ENCODE results near the gene FXYD2. TPM values are rescaled to one million over a fixed set of nuclear protein-coding genes. Genes with fewer than 3 reads are reported as not detected.
"Not testable (repeated sequence)": the region's sequence is repeated elsewhere in the genome, so short reads cannot be mapped to it uniquely, and the experiment has no call there.

The FXYD2 gene
- total RNA-seq, 1 donor from 2014 or later: 5.0 TPM

DNA sequence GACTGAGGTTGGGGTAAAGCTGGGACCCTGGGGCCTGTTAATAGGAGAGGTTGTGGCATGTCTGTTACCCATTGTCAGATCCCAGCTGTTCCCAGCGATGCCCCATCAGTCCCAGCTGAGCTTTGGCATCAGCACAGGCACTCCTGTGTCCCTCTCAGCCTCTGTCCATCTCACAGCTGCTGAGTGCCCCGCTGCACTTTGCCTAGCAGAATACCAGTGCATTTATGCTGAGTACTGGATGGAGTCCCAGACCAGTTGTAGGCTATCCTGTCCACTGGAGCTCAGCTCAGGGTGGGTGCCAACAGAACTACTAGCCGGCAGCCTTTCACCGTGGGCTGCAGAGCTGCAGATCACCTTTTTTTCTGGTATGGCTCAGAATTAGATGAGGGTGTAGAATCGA lies 42.0 kb upstream of the FXYD2 start:
- H3K27me3 ChIP-seq (ENCODE audit: control insufficient read depth, insufficient read depth, low read length): no peaks in the 10 kb centered on the region
- H3K36me3 ChIP-seq (ENCODE audit: control insufficient read depth, insufficient read depth, low read length): no peaks in the 10 kb centered on the region
- no peak for DNase-seq (ENCODE audit: low read depth)
- H3K4me3 ChIP-seq (ENCODE audit: low read depth, low read length): no peak overlapping the region
- TF ChIP-seq, protein P1, sequence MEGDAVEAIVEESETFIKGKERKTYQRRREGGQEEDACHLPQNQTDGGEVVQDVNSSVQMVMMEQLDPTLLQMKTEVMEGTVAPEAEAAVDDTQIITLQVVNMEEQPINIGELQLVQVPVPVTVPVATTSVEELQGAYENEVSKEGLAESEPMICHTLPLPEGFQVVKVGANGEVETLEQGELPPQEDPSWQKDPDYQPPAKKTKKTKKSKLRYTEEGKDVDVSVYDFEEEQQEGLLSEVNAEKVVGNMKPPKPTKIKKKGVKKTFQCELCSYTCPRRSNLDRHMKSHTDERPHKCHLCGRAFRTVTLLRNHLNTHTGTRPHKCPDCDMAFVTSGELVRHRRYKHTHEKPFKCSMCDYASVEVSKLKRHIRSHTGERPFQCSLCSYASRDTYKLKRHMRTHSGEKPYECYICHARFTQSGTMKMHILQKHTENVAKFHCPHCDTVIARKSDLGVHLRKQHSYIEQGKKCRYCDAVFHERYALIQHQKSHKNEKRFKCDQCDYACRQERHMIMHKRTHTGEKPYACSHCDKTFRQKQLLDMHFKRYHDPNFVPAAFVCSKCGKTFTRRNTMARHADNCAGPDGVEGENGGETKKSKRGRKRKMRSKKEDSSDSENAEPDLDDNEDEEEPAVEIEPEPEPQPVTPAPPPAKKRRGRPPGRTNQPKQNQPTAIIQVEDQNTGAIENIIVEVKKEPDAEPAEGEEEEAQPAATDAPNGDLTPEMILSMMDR (IDR thresholded peaks at IDR 0.05; ENCODE audit: insufficient read depth, low read length, poor library complexity, severe bottlenecking): no peak

DNA sequence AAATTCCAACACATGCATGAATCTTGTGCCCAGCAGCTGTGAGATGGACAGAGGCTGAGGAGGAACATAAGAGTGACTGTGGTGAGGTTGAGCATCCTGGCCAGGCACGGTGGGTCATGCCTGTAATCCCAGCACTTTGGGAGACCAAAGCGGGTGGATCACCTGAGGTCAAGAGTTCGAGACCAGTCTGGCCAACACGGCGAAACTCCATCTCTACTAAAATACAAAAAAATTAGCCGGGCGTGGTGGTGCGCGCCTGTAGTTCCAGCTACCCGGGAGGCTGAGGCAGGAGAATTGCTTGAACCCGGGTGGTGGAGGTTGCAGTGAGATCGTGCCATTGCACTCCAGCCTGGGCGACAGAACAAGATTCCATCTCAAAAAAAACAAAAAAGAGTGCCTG lies 41.0 kb upstream of the FXYD2 start:
- H3K36me3 ChIP-seq (ENCODE audit: control insufficient read depth, insufficient read depth, low read length); DNase-seq (ENCODE audit: low read depth); H3K4me3 ChIP-seq (ENCODE audit: low read depth, low read length); H3K27me3 ChIP-seq (ENCODE audit: control insufficient read depth, insufficient read depth, low read length): not testable (repeated sequence)

DNA sequence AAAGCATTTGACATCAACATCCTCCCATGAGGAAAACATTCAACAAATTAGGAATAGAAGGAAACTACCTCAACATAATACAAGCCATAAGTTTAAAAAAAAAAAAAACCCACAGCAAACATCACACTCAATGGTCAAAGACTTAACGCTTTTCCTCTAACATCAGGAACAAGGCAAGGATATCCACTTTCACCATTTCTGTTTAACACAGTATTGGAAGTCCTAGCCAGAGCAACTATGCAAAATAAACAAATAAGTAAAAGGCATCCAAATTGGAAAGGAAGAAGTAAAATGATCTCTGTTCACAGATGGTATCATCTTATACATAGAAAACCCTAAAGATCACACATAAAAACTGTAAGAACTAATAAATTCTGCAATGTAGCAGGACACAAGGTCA lies 38.8 kb upstream of the FXYD2 start:
- Histone ChIP-seq H3K36me3 (ENCODE audit: control insufficient read depth, insufficient read depth, low read length) (no peaks in the 10 kb centered on the region), H3K4me3 (ENCODE audit: low read depth, low read length) (no peak overlapping the region), H3K27me3 (ENCODE audit: control insufficient read depth, insufficient read depth, low read length) (no peaks in the 10 kb centered on the region)
- DNase-seq (ENCODE audit: low read depth): no peak
- TF ChIP-seq, protein P1 (IDR thresholded peaks at IDR 0.05; ENCODE audit: insufficient read depth, low read length, poor library complexity, severe bottlenecking): no peak

DNA sequence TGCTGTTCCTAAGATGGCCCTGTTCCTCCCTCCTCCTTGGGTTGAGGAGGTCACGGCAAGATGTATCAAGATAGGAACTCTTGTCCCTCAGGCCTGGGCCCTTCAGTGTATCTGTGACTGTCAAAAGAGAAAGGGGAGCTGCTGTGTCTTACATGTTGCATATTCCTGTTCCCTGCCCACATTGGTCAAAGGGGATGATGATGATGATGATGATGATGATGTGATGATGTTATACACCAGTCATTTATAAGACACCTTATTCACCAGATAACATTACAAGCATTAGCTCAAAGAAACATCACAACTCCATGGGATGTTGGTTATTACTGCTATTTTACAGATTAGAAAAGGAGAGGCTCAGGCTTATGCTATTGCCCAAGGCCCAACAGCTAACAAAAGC lies 38.2 kb upstream of the FXYD2 start:
- no peaks in the 10 kb centered on the region for H3K27me3 ChIP-seq (ENCODE audit: control insufficient read depth, insufficient read depth, low read length)
- no peak overlapping the region for H3K4me3 ChIP-seq (ENCODE audit: low read depth, low read length)
- no peaks in the 10 kb centered on the region for H3K36me3 ChIP-seq (ENCODE audit: control insufficient read depth, insufficient read depth, low read length)
- TF ChIP-seq, protein P1 (IDR thresholded peaks at IDR 0.05; ENCODE audit: insufficient read depth, low read length, poor library complexity, severe bottlenecking): no peak
- no peak for DNase-seq (ENCODE audit: low read depth)

DNA sequence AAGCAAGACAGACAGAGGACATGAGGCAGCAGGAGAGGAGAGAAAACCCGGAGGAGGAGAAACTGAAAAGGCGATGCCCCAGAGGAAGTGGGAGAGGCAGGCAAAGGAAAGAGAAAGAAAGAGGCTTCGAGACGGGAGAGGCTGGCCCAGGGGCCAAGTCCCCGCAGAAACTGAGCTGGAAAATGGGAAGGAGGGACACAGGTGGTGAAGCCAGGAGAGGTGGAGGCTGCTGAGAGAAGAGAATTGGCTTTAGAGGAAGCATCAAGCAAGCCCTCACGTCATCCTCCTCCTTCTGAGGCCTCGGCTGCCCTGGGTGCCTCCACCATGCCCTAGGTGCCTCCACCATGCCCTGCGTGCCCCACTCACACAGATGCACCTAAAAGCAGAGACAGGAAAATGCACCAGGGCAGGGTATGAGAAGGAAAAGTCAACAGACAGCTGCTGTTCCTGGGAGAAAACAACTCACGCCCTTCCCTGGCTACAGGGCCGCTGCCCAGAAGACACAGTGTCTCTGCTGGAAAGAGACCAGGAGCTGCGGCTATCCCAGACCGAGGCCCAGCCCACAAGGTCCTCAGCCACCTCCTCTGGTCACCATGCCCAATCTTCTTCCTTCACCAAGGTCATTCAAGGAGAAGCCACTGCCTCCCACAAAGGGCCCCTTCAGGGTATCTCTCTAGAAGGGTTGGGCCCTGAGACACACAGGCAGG lies 37.6 kb upstream of the FXYD2 start:
- Histone ChIP-seq H3K36me3 (ENCODE audit: control insufficient read depth, insufficient read depth, low read length) (no peaks in the 10 kb centered on the region), H3K27me3 (ENCODE audit: control insufficient read depth, insufficient read depth, low read length) (no peaks in the 10 kb centered on the region), H3K4me3 (ENCODE audit: low read depth, low read length) (no peak overlapping the region)
- no peak for DNase-seq (ENCODE audit: low read depth)
- TF ChIP-seq, protein P1 (IDR thresholded peaks at IDR 0.05; ENCODE audit: insufficient read depth, low read length, poor library complexity, severe bottlenecking): no peak

DNA sequence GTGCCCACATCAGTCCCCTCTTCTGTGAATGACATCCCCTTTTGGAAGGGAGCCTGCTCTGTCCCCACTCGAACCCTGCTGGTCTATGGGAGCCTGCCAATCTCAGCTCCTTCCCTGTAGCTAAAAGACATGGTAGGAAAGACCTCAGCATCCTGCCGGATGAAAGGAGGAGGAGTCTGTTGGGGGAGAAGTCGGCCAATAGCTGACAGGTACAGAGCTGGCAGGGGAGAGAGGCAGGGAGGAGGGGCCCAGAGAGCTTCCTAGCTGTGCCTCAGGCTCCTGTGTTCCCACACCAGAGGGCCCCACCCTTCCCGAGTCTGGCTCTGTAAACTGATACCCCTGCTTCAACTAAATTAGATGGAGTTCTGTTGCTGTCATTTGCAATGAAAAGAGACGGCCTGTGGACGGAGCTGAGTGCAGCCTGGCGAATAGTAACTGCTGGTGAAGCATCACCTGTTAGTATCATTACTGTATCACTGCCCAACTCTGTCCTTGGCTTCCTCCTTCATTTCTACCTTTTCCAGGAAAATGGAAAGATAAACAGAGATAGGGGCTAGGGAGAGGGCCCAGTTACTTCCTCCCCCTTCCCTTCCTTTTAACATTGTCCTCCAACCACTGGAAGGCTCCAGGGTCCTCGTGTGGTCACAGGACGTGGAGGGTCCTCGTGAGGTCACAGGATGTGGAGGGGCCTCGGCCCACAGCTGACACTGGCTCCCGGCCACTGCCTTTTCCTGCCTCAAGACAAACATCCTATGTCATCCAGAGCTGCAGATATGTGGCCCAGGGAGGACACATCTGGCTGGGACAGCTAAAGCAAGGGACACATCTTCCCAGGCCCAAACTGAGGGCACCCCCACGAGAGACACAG lies 36.8 kb upstream of the FXYD2 start:
- no peaks in the 10 kb centered on the region for H3K27me3 ChIP-seq (ENCODE audit: control insufficient read depth, insufficient read depth, low read length)
- no peaks in the 10 kb centered on the region for H3K36me3 ChIP-seq (ENCODE audit: control insufficient read depth, insufficient read depth, low read length)
- H3K4me3 ChIP-seq (ENCODE audit: low read depth, low read length): no peak overlapping the region
- TF ChIP-seq, protein P1 (IDR thresholded peaks at IDR 0.05; ENCODE audit: insufficient read depth, low read length, poor library complexity, severe bottlenecking): no peak
- DNase-seq (ENCODE audit: low read depth): no peak
